HG03175 (cell line): ENCODE data around the gene LIPK.
"Not testable (repeated sequence)": the region's sequence is repeated elsewhere in the genome, so short reads cannot be mapped to it uniquely, and the experiment has no call there.

Experiments
- ATAC-seq: cut with Tn5 transposase; IDR thresholded peaks from one replicate; pipeline ENCODE4 v1.9.1; 2021; ENCODE audit warnings: mild to moderate bottlenecking, moderate library complexity; ENCODE audit not compliant: unreplicated experiment

The LIPK gene, protein sequence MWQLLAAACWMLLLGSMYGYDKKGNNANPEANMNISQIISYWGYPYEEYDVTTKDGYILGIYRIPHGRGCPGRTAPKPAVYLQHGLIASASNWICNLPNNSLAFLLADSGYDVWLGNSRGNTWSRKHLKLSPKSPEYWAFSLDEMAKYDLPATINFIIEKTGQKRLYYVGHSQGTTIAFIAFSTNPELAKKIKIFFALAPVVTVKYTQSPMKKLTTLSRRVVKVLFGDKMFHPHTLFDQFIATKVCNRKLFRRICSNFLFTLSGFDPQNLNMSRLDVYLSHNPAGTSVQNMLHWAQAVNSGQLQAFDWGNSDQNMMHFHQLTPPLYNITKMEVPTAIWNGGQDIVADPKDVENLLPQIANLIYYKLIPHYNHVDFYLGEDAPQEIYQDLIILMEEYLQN

DNA sequence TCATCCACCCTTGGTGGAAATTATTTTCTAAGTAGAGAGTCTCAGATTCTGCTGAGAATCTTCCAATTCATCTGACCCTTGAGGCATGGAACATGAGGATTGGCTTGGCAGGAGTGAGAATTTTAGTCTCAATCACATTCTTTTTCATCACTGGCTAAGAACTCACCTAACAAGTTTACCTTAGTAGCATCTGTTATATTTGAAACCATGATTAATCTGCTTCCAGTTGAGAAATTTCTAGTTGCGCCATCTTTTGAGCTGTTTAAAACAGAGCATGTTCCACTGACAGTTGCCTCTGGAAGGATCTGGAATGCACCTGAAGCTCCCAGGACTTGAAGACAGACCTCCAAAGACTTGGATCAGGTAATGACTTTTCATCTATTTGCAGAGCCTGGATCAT, at the start of gene LIPK:
Gene LIPK (plus strand): TSS at position 292 of the 400 bp plus-strand sequence. CDS start 18,295 bp downstream, outside the sequence.
- ATAC-seq, result no peak

DNA sequence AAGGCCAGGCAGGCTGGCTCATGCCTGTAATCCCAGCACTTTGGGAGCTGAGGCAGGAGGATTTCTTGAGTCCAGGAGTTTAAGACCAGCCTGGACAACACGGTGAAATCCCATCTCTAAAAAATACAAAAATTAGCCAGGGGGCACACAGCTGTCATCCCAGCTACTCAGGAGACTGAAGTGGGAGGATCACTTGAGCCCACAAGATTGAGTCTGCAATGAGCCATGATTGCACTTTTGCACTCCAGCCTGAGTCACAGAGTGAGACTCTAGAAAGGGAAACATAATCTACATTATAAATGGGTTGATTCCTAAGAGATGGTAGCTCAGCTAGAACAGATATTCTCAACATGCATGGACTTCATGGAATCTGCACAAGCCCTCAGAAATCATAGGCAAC, 48.1 kb upstream of the LIPK start:
- ATAC-seq, result no peak

DNA sequence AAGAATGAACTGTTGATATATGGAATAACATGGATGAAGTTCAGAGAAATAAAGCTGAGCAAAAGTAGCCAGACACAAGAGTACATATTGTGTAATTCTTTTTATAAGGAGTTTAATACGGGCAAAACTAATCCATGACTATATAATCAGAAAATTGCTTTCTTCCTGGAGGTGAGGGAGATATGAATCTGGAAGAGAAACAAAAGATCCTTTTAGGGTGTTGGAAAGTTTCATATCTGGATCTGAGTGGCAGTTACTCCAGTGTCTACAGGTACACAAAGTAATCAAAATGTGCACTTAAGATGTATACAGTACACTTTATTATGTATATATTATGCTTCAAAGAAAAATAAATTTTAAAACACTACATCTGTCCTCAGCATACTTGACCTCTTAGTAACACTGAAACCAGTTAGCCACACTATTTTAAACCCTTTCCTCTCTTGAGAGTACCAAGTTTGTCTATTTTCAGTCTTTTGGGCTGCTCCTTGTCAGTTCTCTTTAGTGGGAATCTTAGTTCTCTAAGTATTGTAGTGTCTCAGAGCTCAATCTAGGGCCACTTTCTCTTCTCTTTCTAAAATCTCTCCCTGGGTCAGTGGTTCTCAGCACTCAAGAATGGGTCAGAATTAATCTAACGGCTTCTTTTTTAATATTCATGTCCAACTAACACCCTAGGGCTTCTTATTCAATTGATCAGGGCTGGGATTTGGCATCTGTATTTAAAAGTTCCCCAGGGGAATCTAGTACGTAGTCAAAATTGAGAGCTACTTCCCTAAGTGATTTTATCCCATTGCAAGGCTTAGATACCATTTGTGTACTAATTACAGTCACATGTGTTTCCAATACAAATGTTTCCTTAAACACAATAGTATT, 46.1 kb upstream of the LIPK start:
- ATAC-seq, result no peak

DNA sequence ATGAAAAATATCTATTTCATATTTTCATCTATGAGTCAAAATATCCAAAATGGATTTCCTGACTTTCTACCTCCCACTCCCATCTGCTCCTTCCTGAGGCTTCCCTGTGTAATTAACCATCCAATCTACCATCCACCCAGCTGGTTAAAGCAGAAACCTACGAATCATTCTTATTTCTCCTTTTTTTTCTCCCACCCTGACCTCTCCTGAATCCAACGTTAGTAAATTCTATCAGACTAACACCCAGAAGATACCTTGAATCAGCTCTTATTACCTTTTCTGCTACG, 45.5 kb upstream of the LIPK start:
- no peak for ATAC-seq

DNA sequence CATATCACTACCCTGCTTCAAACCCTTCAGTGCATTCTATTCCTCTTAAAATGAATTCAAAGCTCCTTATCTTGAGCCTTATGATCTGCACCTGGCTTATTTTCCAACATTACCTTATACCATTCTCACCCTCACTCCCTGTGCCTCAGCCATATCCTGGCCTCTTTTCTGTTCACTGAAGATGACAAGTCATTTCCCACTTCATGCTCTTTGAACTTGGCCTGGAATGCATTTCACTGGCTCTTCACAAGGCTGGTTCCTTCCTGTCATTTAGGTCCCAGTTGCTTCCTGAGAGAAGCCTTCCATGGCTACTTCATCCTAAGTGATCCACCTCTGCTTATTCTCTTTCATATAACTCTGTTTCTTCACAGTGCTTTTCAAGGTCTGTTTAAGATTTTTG, 45.0 kb upstream of the LIPK start:
- ATAC-seq, result no peak

DNA sequence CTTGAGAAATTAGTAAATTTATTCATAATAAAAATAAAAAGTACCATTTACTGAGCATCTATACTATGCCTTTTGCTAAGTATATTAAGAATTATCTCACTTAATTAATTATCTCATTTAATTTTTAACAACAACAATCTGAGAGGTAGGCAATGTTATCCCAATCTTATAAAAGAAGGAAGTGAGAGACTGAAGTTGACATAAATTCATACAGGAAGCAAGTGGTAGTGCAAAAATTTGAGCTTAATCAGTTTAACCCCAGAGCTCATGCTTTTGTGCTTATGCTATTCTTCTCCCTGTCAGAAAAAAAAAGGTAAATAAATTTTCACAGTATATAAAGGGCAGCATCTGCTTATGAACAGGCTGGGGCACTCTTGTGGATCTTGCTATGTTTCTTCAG, 44.5 kb upstream of the LIPK start:
- ATAC-seq, result no peak

DNA sequence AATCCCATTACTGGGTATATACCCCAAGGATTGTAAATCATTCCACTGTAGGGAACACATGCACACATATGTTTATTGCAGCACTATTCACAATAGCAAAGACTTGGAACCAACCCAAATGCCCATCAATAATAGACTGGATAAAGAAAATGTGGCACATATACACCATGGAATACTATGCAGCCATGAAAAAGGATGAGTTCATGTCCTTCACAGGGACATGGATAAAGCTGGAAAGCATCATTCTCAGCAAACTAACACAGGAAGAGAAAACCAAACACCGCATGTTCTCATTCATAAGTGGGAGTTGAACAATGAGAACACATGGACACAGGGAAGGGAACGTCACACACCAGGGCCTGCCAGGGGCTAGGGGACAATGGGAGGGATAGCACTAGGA, 42.9 kb upstream of the LIPK start:
- not testable (repeated sequence) for ATAC-seq

DNA sequence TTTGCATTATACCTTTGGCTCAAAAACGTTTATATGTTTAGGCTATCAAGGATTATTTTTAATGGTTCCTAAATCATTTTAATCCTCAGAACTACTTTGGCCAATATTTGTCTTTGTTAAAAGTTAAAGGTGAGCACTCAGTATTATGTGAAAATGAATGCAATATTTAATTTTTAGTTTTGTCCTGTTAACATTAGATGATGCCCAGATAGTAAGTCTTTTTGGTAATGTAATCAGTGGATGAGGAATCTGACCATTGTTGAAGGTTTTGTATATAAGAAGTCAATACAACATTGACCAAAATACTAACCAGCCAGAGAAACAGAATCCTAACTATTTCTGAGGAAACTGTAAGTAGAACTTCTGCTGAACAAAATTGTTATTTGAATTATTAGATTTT, 41.9 kb upstream of the LIPK start, which contains the start of gene LIPF:
Gene LIPF (plus strand): TSS at position 301 of the 400 bp plus-strand sequence. CDS start 2,856 bp downstream, outside the sequence.
- no peak for ATAC-seq

DNA sequence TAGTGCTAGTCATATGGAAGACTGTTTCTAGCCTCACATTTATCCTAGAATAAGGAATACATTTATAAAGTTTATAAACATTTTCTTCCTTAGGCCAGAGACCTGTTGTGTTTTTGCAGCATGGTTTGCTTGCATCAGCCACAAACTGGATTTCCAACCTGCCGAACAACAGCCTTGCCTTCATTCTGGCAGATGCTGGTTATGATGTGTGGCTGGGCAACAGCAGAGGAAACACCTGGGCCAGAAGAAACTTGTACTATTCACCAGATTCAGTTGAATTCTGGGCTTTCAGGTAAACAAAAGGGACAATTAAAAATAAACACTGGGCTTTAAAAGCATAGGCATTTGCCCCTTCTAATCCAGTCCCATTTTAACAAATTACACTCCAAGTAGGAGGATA, 37.6 kb upstream of the LIPK start:
- no peak for ATAC-seq

DNA sequence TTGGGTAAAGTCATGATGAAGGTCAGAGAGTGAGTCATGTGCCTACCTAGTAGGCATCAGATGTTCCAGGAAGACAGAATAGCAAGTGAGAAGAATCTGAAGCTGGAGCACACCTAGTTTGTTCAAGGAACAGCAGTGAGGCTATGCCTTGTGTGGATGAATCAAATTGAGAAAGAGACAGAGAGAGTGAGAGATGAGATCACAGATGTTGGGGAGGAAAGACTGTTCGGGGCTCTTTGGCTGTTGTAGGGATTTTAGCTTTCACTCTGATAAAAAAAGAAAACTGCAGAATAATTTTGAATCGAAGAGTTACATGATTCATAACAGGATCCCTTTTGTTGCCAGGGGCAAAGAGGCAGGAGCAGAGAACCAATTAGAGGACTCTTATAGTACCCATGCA, 35.6 kb upstream of the LIPK start:
- no peak for ATAC-seq

DNA sequence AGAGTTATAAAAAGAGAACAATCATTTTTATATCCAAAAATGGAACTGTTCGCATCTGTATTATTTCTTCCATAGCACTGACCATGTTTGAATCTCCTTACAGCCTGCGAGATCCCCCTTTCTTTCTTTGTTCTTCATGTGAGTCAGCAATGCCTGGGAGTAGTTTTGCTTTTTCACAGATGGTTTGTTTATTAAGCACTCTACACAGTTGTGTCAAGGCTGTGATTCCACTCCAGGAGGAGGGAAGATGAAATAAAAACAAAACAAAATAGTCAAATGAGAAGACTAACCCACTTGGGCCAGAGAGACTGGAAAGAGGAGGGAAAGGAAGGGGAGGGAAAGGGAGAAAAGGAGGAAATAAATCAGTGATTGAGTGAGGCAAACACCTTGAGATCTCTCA, 34.0 kb upstream of the LIPK start:
- no peak for ATAC-seq

DNA sequence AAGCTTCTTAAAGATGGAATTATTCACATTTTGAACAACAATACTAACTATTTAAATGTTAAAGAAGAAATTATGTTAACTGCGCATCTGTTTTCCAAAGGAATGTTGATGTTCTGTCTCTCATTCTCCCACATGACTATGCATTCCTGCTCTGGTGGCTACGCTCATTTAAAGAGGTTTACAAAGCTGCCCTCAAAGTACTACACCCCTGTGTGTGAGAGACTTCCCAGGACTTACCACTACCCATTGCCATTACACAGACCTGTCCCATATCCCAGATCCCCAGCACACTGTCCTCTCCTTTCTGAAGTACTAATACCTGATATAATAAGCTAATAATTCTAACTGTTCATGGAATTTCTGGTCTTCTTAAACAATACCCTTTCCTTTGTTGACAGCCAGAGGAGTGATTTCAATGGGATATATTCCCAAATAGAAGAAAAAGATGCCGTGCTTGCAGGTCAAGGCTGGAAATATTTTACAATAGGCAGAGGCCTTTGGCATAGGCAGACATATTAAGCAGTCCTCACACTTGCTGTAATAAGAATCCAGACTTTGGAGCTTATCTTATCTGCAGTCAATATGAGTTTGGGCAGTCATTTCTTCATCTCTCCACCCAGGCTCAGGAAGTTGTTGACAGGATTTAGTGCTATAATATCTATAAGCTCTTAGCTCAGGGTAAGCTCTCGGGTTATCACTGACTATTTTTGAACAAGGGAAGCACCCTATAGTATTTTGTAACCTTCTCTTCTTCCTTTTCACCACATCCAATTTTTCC, 29.6 kb upstream of the LIPK start:
- ATAC-seq, result no peak

DNA sequence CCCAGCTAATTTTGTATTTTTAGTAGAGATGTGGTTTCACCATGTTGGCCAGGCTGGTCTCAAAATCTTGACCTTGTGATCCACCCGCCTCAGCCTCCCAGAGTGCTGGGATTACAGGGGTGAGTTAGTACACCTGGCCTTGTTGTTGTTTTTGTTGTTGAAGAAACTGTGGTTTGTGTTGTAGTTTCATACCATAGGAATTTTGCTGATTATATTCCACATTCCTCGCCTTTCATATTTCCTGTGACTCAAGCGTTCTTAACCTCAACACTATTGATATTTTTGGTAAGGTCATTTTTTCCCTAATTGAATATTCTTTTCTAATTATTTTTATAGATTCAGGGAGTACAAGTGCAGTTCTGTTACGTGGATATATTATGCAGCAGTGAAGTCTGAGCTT, 25.1 kb upstream of the LIPK start:
- no peak for ATAC-seq

DNA sequence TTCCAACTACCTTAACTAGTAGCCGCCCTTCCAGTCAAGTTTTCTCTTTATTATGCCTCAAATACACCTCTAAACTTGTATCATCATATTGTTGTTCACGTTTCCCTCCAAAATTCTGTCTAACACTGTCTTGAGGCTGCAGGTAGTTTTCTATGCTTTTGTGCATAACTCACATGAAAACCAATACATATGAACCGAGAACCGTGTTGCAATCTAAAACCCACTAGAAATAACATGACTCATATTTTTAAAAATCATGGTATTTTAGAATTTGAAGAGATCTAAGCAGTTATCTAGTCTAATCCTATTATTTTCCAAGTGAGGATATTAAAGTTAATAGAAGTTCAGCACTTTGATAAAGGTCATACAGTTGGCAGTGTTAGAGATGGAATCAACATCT, 23.6 kb upstream of the LIPK start:
- ATAC-seq, result no peak

DNA sequence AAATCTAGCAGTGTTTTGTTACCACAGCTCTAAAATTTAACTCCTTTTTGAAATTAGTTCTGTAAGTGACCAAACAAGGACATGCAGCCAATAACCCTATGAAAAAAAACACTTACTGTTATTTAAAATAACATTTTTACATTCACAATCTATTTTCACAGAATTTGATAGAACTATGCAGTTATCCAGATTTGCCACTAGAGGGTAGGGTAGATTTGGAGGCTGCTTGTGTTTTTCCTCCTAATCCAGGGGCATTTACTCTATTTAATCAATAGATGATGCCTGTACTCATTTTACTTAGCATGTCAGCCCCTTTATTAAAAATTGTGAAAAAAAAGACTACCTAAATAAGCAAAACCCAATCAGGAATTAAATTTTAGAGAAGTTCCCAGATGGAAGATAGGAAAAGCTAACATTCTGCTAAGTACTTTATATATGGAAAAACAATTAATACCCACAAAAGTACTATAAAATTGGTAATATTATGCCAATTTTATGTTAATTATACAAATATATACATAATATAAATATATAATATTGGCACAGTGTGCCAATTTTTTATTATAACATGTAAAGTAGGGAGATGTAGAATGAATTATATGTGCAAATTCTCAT, 18.1 kb upstream of the LIPK start:
- no peak for ATAC-seq

DNA sequence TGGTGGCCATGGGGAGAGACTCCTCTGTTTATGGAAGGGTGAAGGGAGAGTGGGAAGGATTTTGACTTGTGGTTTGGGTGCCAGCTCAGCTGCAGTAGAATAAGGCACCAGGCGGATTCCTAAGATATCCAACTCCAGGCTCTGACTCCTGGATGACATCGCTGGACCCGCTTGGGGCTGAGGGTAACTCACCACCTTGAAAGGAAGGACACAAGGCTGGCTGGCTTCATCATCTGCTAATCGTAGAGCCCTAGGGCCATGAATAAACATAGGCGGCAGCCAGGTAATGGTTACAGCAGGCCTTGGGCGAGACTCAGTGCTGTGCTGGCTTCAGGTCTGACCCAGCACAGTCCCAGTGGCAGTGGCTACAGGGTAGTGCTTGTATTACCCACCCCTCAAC, 16.7 kb upstream of the LIPK start:
- no peak for ATAC-seq

DNA sequence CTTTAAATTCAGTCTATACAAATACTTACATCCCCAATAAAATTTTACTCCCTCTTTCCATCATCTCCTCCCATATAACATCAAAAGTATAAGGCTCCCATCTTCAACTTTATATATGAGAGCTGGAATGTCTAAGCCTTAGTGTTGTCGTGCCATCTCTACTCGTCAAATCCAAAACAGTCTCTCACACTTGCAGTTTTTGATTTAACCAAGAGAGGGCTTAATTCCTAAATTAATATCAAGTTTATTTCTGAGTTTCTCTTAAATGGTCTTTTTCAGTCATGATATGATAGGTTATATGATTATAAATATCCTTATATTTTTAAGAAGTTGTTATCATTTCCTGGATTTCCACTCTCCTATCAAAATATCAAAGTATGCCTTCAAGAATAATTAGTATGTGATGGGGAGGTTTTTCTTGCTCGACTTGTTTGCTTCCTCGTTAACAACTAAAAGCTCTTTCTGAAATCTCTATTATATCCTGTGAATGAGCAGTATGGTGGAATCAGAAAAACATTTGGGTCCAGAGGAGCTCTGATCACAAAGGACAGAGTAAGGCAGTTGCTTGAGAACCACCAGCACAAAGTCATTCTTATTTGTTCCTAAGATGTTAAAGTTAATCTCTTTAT, 12.5 kb upstream of the LIPK start:
- no peak for ATAC-seq

DNA sequence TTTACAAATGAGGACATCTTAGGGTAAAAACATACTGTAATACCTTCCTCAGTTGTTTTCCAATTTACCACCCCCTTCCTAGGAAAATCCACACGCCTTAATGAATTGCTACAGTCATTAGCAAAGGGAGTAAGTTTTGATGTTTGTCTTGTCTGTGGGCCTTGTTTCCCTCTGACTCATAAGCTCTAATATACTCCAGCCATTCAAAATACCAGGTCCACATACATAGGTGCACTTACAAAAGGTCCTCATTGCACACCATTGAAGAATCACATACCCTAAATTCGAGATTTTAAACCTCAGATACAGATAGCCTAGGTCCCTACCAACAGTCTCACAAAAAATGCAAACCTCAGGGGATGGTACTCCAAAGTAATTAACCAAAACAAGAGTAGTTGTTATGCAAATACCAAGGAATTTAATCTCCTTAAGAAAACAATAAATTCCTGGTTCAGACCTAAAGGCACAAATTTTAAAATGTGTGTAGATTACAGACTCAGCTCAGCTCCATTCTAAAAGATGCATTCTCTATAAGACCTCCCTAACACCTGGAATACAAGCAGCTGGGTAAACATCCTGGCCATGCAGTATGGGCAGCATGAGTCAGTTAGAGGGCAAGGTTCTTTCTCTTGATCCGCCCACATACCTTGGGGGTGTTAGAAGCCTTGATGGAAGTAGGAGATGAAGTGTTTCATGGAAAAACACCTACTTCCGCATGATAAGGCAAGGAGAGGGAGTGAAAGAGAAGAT, 3.0 kb upstream of the LIPK start:
- ATAC-seq, result no peak

DNA sequence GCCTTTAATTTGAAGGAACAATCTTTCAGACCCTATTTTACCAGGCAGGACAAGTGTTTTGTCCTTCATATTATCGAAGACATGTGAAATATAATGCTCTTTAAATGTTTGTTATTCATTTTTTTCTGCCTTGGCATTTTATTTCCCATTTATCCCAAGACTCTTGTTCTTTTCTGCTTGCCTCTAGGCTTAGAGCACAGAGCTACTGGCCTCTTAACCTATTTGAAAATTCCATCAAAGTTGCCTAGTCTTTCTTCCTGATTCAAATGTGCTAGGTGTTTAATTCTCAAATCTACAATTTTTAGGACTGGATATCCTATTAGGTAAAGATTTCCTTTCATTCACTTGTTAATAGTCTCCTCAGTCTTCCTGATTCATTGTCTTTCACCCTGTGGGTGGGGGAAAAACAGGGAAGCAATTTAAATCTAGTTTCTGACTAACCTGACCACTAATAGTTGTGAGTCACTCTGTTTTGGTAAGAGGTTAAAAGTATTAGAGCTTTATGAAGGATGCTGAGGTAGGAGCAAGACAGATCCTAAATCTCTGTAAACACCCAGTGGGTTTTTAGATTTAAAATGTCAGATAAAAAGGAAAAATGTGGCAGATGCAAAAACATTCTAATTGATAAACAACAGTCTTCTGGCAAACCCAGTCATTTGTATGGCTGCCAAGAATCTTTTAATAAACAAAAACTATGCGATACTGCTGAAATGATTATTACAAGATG, 1.5 kb downstream of the LIPK start:
- ATAC-seq, result no peak
